Cardiac septum (tissue), 1 donor: Measurements from ENCODE around the gene MBP. TPM values are rescaled to one million over a fixed set of nuclear protein-coding genes. Genes with fewer than 3 reads are reported as not detected.

Experiments
- DNase-seq: peaks from one replicate; pipeline ENCODE4 v3.0.0-alpha.2; 2020; ENCODE audit warnings: low spot score
- intact Hi-C: fragments of 100-400 bp; cut with DNase I; formaldehyde crosslinking; loops from one replicate; pipeline ENCODE4 v1.14.0; 2022
- total RNA-seq: library from RNA; stranded (reverse); fragmentation: NEBNext Ultra II Directional; extraction: Animal tissue kit (Norgen Biotek cat#: 25700); gene quantifications from one replicate; pipeline ENCODE4 v1.2.1, GENCODE V29; 2021
- donor health status: DM: no; HTN: no; CAD: no.

Gene MBP
- total RNA-seq, 1 donor from 2014 or later: 37.7 TPM

GRCh38 chr18:77045677-77046076 is 86.9 kb downstream of the MBP start:
- DNase-seq: no peak
- intact Hi-C loops: no loop called here

- no peak for DNase-seq
- intact Hi-C loops: no loop called here
Measured at GRCh38 chr18:77044866-77045664, 87.5 kb downstream of the MBP start.

GRCh38 chr18:77043541-77044280 is 88.9 kb downstream of the MBP start:
- intact Hi-C loops: no loop called here
- DNase-seq: no peak

- no peak for DNase-seq
- intact Hi-C loops: no loop called here
Measured at GRCh38 chr18:77042583-77042982, 90.0 kb downstream of the MBP start.

GRCh38 chr18:77039196-77040130 is 93.1 kb downstream of the MBP start:
- intact Hi-C loops: no loop called here

GRCh38 chr18:77038182-77038858 is 94.3 kb downstream of the MBP start:
- DNase-seq: no peak
- intact Hi-C loops: no loop called here

More at GRCh38 chr18:77039196-77040130, 93.1 kb downstream of the MBP start:
- DNase-seq: no peak

- DNase-seq: no peak
- intact Hi-C loops: no loop called here
Measured at GRCh38 chr18:77037567-77037966, 95.0 kb downstream of the MBP start.

GRCh38 chr18:77035380-77036187 is 97.0 kb downstream of the MBP start:
- intact Hi-C loops: no loop called here
- no peak for DNase-seq

- intact Hi-C loops: no loop called here
- DNase-seq: no peak
Measured at GRCh38 chr18:77033575-77033974, 99.0 kb downstream of the MBP start.

- intact Hi-C loops: no loop called here
- DNase-seq: no peak
Measured at GRCh38 chr18:77032181-77032701, 100.3 kb downstream of the MBP start.

GRCh38 chr18:77031662-77032061 is 100.9 kb downstream of the MBP start:
- no peak for DNase-seq
- intact Hi-C loops: no loop called here

- no peak for DNase-seq
- intact Hi-C loops: no loop called here
Measured at GRCh38 chr18:77030201-77030600, 102.4 kb downstream of the MBP start.

- intact Hi-C loops: no loop called here
- DNase-seq: no peak
Measured at GRCh38 chr18:77025831-77026363, 106.7 kb downstream of the MBP start.

GRCh38 chr18:77025123-77025522 is 107.5 kb downstream of the MBP start:
- DNase-seq: no peak
- intact Hi-C loops: no loop called here

- intact Hi-C loops: no loop called here
- no peak for DNase-seq
Measured at GRCh38 chr18:77024476-77024875, 108.1 kb downstream of the MBP start.

- intact Hi-C loops: no loop called here
- DNase-seq: no peak
Measured at GRCh38 chr18:77023102-77023782, 109.3 kb downstream of the MBP start.

- intact Hi-C loops: no loop called here
- DNase-seq: no peak
Measured at GRCh38 chr18:77022556-77022955, 110.0 kb downstream of the MBP start.

GRCh38 chr18:77022116-77022515 is 110.5 kb downstream of the MBP start:
- intact Hi-C loops: no loop called here
- no peak for DNase-seq
